GM19193 (cell line): ENCODE data around the gene TP53.
A peak's percentile ranks its signal among the peaks of the same experiment; 100 is the strongest.

Experiments used
- POLR2A ChIP-seq: IDR thresholded peaks from 4 replicates; pipeline ENCODE4 v1.6.1; 2011; ENCODE audit not compliant: insufficient read depth, insufficient read length; ENCODE audit errors: extremely low read depth

TP53 gene

DNA sequence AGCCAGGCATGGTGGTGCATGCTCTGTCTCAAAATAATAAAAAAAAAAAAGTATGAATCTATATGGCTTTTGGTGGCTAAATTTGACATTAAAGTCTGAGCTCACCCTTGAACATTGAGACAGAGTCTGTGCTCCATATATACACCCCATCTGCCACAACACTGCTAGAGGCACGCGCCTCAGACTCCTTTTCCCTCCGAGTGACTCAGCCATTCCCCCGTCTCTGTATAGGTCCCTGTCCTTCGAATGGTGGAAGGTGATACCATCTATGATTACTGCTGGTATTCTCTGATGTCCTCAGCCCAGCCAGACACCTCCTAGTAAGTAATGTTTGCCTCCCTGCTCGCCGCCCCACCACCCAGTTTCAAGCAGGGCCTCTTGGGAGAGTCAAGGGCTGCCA, 13.2 kb upstream of the TP53 start:
- TF ChIP-seq POLR2A: no peak

DNA sequence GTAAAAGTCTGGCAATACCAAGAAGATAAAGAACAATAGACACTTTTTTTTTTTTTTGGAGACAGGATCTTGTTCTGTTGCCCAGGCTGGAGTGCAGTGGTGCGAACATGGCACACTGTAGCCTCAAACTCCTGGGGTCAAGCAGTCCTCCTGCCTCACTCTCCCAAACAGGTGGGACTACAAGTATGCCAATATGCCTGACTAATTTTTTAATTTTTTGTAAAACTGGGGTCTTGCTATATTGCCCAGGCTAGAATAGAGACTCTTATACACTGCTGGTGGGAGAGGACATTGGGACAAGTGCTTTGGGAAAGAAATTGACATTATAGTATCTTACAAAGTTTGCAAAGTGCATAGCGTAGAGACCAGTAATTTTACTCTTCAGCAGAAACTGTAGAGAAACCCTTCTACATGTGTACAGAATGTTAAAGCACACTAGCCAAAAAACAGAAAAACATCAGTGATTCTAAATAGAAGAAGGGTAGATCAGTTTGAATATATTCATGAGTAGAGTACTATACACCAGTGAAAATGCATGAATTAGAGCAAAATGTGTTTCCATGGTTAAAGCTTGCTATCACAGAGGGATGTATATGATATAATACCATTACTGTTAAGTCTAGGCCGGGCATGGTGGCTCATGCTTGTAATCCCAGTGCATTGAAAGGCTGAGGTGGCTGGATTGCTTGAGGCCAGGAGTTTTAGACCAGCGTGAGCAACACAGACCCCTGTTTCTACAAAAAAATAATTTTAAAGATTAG, 10.7 kb upstream of the TP53 start:
- TF ChIP-seq POLR2A: no peak

DNA sequence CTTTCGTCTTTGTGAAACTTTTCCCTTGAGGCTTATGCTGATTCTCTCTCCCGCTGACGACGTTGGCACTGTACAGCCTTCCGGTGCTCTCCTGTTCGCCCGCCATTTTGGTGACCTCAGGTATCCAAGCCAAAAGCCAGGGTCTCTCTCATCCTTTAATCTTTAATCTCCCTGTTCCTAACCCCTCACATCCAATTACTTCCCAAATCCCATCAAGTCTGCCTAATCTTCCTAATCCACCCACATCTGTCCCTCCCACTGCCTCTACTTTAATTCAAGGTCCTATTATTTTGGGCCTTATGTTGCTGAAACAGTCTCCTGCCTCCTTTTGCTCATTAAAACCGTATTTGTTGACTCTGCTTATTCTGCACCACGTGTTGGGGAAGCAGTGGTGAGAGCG, 8.3 kb upstream of the TP53 start:
- TF ChIP-seq POLR2A: no peak

DNA sequence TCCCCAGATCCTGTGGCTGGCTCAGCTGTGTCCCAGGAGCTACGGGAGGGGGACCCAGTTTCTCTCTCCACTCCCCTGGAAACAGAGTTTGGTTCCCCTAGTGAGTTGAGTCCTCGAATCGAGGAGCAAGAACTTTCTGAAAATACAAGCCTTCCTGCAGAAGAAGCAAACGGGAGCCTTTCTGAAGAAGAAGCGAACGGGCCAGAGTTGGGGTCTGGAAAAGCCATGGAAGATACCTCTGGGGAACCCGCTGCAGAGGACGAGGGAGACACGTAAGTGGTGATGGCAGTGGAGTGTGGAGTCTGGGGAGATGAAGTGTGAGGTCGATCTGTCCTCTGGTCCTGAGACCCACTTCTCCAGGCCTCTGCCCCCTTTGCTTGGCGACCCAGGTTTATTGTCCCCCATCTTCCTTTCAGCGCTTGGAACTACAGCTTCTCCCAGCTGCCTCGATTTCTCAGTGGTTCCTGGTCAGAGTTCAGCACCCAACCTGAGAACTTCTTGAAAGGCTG, 1.6 kb upstream of the TP53 start:
- no peak for TF ChIP-seq POLR2A

DNA sequence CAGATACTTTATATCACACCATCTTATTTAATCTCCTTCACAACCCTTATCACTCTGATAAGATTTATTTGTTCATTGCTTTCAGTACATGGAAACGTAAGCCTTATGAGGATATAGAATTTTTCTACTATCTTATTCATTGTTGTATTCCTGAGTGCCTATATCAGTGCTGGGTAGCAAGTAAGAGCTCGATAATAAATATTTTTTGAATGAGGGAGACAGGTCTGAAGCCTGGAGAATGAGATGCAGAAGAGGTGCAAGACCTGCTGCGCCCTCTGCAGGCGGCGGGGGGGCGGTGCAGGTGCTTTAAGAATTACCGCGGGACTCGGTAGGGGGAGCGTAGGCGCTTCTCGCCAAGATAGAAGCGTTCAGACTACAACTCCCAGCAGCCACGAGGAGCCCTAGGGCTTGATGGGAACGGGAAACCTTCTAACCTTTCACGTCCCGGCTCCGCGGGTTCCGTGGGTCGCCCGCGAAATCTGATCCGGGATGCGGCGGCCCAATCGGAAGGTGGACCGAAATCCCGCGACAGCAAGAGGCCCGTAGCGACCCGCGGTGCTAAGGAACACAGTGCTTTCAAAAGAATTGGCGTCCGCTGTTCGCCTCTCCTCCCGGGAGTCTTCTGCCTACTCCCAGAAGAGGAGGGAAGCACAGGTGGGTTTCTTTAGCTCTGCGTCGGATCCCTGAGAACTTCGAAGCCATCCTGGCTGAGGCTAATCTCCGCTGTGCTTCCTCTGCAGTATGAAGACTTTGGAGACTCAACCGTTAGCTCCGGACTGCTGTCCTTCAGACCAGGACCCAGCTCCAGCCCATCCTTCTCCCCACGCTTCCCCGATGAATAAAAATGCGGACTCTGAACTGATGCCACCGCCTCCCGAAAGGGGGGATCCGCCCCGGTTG, 868 bp upstream of the TP53 start, which contains the start of gene WRAP53:
Gene WRAP53, plus strand, starts transcription at position 570 of the 900 bp plus-strand sequence. Its CDS starts 172 bp downstream, at position 742.
- TF ChIP-seq POLR2A: peak; percentile 67

DNA sequence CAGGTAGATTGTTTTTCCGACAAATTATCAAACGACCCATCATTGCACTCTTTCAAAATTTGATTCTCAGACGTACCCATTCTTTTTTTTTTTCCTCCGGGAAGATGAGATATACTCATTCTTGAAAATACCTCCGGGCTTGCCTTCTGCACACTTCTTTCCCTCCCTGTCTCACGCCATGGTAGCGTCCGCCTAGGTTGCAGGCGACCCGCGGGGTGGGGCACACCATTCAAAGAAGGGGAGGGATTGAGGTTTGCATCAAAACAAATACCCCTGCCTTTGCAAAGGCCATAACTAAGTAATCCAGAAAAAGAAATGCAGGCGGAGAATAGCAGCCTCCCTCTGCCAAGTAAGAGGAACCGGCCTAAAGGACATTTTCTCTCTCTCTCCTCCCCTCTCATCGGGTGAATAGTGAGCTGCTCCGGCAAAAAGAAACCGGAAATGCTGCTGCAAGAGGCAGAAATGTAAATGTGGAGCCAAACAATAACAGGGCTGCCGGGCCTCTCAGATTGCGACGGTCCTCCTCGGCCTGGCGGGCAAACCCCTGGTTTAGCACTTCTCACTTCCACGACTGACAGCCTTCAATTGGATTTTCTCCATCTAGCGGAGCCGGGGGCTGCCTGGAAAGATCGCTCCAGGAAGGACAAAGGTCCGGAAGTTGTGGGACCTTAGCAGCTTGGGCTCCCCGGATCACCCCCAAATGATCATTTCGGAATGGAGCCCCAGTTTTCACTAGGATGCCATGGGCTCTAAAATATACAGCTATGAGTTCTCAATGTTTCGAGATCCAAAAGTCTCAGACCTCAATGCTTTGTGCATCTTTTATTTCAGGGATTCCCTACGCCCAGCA, 843 bp downstream of the TP53 start:
- peak; percentile 89 for TF ChIP-seq POLR2A

DNA sequence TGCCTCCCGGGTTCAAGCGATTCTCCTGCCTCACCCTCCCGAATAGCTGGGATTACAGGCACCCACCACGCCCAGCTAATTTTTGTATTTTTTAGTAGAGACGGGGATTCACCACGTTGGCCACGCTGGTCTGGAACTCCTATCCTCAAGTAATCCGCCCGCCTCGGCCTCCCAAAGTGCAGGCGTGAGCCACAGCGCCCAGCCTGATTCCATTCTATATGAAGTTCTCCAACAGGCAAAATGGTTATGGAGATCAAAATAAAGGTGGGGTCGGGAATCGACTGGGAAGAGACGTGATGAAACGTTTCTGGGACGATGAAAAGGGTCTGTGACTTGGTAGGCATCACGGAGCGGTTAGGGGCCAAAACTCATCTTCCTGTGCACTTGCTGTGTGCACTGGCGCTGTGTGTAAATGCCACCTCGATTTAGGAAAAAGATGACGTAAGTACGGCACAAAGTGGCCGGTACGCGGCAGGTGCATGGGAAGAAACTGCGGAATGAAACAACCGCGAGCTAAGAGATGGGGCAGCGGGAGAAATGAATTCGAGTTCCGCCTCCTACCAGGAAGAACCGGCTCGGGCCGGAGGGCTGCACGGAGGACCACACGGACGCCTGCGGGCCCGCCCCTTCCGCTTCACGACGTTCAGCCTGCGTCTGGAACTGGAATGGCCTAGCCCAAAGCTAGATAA, 1.6 kb downstream of the TP53 start:
- peak; percentile 77 for TF ChIP-seq POLR2A

DNA sequence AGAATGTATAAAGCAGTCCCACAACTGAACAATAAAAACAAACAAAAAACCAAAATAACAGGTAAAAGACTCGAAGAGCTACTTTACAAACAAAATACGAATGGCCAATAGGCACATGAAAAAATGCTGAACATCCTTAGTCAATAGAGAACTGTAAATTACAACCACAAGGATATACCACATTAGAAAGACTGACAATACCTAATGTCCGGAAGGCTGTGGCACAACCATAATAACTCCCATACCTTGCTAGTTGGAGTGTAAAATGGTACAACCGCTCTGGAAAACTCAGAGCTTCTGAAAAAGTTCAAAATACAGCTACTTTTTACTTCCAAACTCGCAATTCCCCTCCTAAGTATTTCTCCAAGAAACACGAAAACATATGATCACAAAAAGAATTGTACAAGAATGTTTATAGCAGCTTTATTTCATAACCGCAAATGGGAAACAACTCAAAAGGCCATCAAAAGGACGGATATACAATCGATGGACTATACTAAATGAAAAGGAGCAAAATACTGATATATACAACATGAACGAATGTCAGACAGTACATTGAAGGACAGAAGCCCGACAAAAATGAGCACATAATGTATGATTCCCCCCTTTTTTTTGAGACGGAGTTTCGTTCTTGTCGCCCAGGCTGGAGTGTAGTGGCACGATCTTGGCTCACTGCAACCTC, 2.3 kb downstream of the TP53 start:
- no peak for TF ChIP-seq POLR2A

DNA sequence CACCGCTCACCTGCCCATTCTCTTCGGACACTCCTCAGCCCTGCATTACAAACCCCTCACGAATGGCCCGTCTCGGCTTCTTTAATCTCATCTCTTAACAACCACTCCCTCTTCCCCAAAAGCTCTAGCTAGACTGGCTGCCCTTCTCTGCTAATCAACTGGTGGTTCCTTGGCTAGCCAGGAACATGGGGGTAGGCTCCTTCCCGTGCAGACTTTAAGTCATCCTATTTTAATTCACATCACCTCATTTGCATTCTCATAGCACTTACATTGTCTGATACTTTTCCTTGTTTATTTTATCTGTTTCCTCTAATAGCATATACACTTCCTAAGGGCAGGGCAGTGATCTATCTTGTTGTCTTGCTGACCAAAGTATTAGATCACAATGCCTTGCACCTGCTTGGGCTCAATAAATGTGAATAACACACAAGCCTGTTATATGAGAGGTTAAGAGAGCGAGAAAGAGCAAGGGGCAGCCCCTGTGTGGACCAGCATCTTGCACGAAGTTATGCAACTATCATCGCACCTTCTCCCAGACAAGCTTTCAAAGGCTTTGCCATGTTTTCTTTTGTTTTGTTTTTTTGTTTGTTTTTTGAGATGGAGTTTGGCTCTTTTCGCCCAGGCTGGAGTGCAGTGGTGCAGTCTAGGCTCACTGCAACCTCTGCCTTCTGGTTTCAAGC, 9.8 kb downstream of the TP53 start:
- TF ChIP-seq POLR2A: no peak

DNA sequence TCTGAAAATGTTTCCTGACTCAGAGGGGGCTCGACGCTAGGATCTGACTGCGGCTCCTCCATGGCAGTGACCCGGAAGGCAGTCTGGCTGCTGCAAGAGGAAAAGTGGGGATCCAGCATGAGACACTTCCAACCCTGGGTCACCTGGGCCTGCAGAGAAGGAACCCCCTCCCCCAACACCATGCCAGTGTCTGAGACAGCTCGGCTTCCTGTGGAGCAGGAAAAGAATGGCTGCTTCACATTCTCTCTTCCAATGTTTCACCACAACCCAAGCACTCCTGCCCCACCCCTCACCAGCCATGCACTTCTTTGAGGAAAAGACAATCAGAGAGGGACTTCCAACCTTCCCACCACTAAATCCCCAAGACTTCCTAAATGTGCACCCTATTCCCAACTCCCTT, 10.8 kb downstream of the TP53 start:
- TF ChIP-seq POLR2A: no peak

DNA sequence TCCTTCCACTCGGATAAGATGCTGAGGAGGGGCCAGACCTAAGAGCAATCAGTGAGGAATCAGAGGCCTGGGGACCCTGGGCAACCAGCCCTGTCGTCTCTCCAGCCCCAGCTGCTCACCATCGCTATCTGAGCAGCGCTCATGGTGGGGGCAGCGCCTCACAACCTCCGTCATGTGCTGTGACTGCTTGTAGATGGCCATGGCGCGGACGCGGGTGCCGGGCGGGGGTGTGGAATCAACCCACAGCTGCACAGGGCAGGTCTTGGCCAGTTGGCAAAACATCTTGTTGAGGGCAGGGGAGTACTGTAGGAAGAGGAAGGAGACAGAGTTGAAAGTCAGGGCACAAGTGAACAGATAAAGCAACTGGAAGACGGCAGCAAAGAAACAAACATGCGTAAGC, 12.4 kb downstream of the TP53 start:
- TF ChIP-seq POLR2A: peak; percentile 24

DNA sequence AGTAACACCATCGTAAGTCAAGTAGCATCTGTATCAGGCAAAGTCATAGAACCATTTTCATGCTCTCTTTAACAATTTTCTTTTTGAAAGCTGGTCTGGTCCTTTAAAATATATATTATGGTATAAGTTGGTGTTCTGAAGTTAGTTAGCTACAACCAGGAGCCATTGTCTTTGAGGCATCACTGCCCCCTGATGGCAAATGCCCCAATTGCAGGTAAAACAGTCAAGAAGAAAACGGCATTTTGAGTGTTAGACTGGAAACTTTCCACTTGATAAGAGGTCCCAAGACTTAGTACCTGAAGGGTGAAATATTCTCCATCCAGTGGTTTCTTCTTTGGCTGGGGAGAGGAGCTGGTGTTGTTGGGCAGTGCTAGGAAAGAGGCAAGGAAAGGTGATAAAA, 14.1 kb downstream of the TP53 start:
- no peak for TF ChIP-seq POLR2A

DNA sequence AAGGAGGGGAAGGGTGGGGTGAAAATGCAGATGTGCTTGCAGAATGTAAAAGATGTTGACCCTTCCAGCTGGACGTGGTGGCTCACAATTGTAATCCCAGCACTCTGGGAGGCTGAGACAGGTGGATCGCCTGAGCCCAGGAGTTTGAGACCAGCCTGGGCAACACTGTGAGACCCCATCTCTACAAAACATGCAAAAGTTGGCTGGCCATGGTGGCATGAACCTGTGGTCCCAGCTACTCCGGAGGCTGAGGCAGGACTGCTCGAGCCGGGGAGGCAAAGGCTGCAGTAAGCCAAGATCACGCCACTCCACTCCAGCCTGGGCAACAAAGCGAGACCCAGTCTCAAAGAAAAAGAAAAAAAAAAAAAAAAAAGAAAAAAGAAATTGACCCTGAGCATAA, 18.8 kb downstream of the TP53 start:
- TF ChIP-seq POLR2A: no peak

DNA sequence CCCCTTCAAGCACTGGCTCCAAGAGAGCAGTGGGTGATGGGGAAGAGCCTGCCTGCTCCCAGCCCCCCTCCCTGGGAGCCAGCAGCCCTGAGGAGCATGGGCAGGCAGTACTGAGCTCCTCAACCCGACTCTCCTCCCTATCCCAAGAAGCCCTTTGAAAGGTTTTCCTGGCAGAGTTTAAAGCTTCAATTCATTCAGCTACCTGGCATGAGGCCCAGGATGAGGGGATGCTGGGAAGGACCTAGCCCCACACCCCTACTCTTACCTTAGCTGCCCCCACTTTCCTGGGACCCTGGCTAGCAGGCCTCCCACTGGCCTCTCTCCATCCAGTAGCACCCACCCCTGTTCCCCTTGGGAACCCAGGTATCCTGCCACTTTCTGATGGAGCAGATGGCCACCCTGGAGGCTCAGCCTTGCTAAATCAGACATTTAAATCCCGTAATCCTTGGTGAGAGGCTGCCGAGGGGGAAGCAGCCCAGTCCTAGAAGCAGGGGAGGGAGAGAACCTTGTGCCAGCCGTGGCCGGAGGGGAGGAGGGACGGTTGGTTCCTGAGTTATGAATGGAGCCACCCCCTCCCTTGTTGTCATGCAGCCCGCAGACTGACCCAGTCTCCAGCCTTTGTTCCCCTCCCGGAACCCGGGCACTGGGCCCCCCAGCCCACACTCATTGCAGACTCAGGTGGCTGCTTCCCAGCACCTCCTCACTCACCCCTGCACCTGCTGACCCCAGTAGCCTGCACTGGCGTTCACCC, 19.5 kb downstream of the TP53 start:
- no peak for TF ChIP-seq POLR2A
